NCI-H345 (cell line): Measurements from ENCODE around the gene SETMAR.
"Not testable (repeated sequence)": the region's sequence is repeated elsewhere in the genome, so short reads cannot be mapped to it uniquely, and the experiment has no call there.

ENCODE experiments used
- DNase-seq: peaks from one replicate; lab custom pipeline; 2025; lab: John Stamatoyannopoulos, UW

SETMAR gene

DNA sequence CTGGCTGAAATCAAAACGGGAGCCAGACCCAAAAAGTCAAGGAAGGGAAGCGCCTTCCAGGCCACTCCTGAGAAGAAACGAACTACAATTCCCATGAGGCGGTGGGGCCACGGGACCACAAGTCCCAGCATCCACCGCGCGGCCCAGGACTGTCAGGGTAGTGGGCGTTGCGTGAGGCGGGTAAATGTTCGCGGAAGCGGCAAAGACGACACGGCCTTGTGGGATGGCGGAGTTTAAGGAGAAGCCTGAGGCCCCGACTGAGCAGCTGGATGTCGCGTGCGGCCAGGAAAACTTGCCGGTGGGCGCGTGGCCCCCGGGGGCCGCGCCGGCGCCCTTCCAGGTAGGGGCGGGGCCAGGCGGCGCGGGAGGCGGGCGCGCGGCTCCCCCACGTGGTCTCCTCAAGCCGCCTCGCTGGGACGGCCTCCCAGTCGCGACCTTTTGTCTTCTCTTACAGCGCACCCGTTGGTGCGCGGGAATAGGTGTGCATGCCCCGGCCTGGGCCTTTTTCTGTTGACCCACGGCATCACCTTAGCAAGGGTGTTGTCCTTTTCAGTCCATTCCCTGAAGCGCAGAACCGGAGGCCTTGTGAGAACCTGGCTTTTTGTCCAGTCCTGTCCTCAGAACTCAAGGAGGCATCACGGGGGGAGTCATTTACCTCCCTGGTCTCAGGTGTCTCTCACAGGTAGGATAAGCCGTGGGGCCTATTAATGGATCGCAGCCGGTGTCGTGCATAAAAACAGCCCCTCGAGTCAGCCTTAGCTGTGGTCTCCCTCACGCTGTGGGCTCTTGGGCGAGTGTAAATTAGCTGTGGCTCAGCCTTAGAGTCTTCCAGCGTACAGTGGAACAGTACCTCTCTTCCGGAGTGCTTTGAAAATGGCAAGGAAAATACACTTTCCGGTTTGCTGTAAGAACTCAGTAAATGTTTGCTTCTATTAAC, at the start of gene SETMAR:
TSS of gene SETMAR (plus strand) at position 183 of the 937 bp plus-strand sequence. CDS start at position 185, 2 bp downstream.
- peak; percentile 79 for DNase-seq

DNA sequence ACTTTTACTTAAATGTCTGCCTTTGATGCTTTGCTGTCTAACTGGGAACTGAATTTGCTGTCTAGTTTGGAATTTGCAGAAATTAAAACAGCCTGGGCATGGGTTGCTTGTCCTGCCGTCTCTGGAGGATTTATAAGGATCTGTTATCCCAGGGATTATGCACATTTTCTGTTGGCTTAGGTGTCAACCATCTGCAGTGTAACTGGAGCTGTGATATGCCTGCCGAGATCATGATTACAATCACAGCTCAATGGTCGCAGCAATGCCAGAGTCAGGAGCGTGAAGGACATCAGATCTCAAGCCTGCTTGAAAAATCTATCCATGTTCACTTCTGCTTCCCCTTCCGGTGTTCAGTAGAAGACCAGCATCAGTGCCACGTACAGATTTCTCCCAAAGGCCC, 41.8 kb upstream of the SETMAR start:
- no peak for DNase-seq

DNA sequence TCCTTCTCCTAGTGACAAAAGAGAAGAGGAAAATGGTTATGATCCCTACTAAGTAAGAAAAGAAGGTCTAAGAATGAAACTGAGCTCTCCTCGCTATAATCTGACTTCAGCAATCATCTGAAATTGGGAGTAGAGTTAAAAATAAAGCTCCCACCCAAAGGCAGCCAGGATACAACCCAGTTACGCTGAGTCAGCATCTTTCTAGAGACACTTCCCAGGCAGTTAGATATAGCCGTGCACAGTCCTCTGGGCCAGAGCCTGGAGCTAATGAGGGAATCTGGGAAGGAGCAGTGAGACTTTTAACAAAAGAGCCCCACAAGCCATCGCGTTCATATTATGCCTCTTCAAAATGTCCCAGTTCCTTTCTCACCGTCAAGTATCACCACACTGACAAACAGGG, 39.1 kb upstream of the SETMAR start:
- DNase-seq: no peak

DNA sequence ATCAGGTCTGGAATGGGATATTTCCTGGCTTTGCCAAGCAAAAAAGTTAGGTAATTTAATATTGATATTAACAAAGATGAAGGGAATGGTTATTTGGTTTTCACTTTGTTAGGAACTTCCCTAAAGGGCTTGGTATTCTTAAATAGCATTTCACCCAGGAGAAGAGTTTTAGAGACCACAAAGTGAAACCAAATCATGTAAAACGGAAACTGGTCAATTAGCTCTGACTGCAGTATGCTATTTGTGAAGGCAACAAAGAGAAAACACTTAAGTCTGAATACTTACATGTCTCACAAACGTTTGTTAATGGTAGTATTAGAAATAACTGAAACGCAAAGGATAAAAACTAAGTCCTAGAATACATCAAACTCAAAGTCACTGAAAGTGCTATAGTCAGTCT, 32.4 kb upstream of the SETMAR start:
- no peak for DNase-seq

DNA sequence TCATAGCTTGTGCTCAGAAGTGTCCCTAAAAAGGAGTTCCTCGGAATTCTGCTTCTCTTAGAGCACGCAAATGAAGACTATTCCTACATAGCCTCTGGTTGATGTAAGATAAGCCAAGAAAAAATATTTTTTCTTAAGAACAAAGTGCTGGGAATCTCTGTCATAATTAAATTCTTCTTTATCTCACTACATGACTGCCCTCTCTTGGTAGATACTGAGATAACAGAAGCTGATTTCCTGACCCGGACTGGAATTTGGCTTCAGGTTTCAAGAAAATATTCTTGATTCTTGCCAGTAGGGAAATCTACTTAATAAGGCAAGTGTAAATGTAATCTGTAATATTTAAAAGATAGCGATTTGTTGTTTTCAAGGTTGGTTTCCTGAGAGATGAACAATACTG, 31.3 kb upstream of the SETMAR start:
- no peak for DNase-seq

DNA sequence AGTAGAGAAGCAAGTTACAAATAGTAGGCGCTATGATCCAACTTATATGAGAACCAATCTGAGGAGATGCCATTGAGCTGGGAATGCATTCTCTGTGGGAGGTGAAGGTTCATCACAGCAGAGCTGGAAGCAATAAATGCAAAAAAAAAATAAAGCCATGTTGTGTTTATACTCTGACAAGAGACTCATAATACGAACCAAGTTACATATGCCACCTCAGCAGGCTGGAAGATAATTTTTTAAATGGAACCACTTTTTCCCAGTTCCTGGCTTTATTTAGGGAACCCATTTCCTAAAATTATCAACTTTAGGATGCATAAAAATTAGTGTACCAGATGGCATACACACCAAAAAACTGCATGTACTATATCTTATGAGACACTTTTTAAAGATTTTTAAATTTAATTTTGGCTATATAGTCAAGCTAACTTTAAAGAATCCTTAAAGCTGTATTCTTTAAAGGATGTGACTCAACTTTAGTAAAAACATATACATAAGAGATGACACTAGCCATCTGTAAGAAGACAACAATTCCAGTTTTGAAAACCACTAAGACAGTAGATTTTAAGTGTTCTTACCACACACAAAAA, 23.6 kb upstream of the SETMAR start:
- no peak for DNase-seq

DNA sequence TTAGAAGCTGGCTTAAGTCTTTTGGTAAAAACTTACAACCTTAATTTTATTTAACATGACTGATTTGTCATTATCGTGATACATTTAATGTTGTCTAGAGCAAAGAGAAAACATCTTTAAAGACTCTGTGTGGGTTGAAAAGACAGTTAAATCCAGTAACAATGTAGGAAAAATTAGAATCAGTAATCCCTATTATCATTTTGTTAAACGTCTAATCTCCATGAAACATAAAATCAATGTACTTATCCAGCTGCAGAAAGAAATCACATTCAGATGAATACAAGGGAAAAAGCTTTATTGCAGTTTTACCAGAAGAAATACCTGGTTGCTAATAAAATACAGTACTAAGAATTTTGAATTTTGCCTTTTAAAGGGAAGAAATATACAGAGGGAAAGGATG, 21.2 kb upstream of the SETMAR start:
- DNase-seq: no peak

DNA sequence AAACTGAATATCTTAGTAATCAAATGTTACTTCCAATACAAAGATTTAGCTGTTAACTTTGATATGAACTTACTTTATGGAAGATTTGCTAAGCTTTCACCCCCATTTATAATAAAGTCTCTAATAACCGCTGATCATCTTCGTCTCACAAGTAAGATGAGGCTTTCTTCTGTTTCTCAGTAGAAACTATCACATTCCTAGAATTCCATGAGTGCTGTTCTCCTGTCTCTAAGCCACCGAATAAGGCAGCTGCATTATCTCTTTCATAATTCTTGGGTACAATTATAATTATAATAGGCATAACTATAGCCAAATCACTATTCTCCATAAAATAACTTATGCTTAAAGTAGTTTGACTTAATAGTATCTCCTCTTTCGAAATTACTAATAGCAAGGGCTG, 18.3 kb upstream of the SETMAR start:
- no peak for DNase-seq

DNA sequence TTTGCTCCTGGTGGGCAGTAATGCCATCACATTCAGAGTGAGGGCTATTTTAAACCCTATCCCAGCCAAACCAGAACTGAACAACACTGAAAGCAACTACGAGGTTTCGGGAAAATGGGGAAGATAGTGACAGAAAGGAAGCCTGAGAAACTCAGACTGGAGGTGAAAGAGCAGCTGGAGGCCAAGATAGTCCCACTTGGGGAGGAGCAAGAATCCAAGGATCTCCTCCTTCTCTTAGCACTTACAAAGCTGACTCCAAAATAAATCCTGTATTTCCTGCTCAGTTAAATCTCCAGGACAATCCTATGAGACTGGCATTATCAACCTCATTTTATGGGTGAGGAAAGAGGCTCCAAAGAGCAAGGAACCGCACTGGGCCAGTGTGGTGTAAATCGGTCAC, 14.1 kb upstream of the SETMAR start:
- no peak for DNase-seq

DNA sequence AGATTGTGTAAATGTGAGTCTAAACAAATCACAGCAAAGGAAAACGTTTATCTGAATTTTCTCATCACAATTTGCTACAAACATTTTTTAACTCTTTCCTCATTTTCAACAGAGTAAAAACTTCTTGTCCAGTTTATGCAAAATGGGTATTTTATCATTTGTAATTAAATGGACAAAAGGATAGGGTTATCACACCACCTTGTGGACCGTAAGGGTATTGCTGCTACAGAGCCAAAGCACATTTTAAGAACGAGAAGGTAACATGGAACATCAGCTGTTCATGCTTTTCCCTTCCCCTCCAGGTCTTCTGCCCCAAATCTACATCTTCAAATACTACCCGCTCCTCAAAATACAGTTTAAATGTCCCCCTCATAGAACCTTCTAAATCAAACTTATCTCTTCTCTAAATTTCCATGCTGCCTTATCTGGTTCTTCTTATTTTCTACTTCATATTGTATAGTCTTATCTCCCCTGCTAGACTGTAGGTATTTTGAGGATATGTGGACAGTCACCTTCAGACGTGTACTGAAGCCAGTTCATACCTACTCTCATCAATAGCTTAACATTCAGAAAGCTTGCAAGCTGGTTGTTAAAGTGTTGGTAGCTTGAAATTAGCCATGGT, 12.8 kb upstream of the SETMAR start:
- peak; percentile 3 for DNase-seq

DNA sequence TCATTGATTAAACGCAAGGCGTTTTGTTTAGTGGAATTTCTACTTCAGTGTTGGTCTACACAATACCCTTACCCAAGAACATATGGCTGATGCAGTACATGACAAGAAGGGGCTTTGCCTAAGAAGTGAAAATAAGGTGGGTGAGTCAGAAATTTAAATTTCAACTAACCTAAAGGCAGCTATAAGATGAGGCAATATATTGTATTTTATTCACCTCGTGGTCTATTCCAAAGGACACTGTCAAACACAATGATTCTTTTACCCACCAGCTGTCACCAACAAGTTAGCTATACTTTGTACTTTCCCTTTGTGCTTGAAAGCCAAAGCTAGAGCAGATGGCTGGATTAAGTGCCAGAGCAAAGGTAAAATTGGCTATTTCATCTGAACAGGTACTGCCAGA, 10.9 kb upstream of the SETMAR start:
- DNase-seq: no peak

DNA sequence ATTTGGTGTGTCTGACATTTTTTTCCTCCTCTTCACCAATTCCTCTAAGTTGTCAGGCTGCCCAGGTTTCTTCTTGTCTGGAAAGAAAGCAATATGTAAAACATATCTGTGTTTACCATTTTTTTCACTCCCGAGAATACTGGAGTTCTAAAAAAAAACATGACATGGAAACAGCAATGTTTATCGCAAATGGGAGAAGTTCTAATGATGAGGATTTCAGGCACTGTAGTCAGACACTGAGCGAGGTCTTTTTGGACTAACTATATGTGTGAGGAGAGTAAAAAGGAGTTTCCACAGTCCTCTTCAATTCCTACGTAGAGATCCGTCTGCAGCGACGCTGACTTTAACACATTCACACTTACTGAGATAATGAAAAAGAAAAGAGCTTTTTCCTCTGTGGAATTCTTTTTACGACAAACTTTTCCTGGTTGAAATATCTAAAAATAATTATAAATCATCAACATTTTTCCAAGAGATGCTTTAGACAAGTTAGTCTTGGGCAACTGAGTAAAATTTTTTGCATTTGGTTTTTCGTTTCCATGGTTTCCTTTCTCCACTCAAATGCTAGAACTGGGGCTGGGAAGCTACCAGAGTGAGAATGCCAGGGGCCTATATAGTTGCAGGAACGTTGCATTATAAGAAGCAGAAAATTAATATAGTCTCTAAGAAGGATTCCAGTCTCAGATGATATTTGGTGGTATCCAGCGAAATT, 8.4 kb upstream of the SETMAR start:
- DNase-seq: no peak

DNA sequence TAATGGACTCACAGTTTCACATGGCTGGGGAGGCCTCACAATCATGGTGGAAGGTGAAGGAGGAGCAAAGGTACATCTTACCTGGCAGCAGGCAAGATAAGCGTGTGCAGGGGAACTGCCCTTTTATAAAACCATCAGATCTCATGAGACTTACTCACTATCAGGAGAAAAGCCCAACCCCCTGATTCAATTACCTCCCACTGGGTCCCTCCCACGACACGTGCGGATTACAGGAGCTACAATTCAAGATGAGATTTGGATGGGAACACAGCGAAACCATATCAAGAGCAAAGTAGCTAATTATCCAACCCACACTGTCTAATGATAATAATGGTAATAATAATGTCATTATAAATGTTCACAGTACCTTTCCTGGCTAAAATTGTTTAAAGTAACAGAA, 6.7 kb upstream of the SETMAR start:
- DNase-seq: not testable (repeated sequence)

DNA sequence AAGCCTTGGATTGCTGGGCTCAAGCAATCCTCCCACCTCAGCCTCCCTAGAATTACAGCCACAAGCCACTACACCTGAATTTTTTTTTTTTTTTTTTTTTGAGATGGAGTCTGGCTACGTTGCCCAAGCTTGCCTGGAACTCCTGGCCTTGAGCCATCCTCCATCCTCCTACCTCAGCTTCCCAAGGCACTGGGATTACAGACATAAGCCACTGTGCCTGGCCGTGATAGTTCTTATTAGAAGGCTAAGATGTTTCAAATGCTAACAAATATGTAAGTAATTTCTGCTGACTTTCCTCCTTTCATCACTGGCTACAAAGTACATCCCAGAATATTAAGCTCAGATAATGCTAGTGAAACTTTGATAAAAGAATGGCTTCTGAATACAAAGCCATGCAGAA, 5.7 kb upstream of the SETMAR start:
- DNase-seq: no peak

DNA sequence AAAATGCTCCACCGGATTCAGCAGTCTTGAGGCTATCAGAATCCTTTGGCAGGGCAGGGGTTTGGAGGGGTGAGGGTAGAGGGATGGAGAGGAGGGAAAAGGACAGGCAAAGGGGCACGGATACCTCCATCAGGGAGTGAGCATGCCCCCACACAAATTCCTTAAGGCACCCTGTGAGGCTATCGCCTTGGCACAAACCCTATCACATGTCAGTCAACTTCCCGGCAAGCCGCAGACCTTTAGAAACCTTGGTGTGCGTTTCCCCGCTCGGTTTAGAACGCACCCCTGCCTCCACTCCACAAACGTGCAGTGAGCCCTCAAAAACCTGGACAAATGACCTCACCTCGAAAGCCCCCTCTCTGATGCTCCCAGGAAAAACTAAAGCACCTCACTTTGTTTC, 422 bp upstream of the SETMAR start:
- DNase-seq: no peak

DNA sequence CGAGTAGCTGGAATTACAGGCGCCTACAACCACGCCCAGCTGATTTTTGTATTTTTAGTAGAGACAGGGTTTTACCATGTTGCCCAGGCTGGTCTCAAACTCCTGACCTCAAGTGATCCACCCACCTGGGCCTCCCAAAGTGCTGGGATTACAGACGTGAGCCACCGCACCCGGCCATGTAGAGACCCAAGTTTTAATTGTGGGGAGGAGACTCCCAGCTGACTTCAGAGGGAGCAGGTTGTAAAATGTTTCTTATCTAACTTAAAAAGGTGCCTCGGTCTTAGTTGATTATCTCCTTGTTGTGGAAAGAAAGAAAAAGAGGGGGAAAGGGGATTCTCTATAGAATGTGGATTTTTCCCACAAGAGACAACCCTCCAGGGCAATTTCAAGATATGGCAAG, 2.0 kb downstream of the SETMAR start:
- not testable (repeated sequence) for DNase-seq

DNA sequence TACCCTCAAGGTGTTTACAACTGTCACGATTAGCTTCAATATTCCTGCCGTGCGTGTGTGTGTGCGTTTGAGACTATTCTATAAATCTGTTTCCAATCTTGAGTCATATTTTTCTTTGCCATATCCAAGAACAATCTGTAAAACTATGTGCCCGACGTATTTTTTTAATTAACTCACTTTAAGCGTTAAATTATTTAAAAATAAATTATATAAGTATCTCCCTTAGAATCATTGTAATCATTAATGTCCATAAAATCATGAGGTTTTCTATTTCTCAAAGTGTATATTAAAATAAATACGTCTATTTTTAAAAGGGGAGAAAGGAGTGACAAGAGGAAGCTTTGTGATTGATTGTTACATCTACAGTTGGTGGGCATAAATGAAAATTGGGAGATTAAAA, 2.9 kb downstream of the SETMAR start:
- DNase-seq: no peak

DNA sequence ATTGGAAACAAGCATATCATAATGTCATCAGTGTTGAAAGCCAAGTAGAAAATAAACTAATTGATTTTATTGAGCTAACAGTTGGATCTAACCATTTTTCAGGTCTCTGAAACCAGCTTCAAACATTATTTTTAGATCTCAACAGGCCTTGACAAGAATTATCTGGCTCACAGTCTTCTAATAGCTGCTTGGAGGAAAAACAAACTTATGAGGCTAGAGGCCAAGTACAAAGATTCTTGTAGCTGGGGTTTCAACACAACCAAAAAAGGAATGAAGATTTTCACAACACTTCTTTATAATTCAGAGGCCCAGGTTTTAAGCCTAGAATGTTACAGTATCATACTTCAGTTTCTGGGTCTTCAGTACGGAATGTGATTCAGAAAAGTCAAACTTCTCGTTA, 3.7 kb downstream of the SETMAR start:
- no peak for DNase-seq

DNA sequence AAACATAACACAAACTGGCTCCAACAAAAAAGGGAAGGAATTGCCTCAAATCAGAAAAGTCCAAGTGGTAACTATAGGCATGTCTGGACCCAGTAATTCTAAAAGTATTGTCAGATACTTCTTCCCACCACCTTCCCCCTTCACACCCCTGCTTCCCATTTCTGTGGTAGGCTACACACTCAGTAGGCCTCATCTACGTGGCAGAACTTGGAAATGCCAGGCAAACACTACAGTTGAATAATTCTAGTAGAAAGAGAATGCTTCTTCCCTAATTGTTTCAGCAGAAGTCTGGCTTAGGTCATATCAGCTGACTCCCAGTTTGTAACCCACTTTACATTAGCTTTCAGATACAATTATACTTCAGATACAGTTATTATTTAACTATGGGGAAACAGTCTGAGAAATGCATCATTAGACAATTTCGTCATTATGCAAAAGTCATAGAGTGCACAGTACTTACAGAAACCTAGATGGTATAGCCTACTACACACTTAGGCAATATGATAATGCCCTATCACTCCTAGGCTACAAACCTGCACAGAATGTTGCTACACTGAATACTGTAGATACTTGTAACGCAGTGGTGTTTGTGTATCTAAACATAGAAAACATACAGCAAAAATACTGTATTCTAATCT, 6.4 kb downstream of the SETMAR start:
- no peak for DNase-seq

DNA sequence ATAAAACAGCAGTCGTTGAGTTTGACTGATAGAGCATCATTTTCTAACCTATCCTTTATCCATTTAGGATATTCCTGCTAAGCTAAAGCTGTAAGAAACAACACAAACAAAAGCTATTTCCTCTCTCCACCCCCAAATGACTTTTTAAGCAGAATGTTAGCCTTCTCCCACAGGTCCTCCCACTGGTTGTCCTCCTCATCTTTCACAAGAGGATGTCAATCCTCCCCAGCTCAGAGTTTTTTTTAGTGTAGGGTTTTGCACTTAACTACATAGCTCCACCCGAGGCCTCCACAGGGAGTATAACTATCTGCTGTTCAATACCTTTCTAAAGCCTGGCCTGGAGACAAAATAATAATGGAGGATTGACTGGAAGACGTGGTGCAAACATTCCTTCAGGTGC, 7.8 kb downstream of the SETMAR start:
- no peak for DNase-seq

DNA sequence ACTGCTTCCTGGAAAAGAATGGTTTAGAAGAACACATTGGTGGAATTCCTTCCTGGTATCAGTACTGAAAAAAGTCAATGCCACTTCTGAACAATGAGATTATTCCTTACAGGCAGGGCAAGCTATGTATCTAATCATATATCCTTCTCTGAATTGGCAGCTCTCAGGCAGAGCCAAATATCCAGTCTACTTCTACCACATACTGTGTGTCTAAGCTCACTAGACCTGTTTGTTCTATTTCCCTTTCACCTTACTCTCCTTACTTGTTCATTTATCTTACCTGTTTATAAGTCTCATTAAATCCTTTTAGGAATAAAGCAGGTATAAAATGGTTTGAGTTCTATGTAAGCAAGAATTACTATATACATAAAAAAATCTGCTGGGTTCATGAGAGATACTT, 8.3 kb downstream of the SETMAR start:
- DNase-seq: no peak
